ENCODE measurements around the gene ARHGEF17. TPM values are rescaled to one million over a fixed set of nuclear protein-coding genes. Genes with fewer than 3 reads are reported as not detected.

The ARHGEF17 gene
- total and polyA plus RNA-seq, 2 of the 8 experiments (the other 6 are each of a cell fraction or from before 2014, with no cell fraction given), result 11.3 to 14.6 TPM

GRCh38 chr11:73263640-73264039, 44.4 kb upstream of the ARHGEF17 start:
- Histone ChIP-seq H3K23ac (ENCODE audit: insufficient read length) (no peak overlapping the region), H3K56ac (replicated peaks; ENCODE audit: insufficient read length, low read depth, low read length) (no peak overlapping the region), H3K23me2 (ENCODE audit: low read depth, low read length) (no peaks in the 10 kb centered on the region; the same call in 1 of the 2 replicates), H3K79me2 (ENCODE audit: control insufficient read depth in 1 of 2, insufficient read depth in 2 of 2, low read length in 2 of 2) (no peaks in the 10 kb centered on the region), H3K9me3 (ENCODE audit: insufficient read depth in 2 of 2, low read depth in 1 of 2, low read length in 1 of 2) (no peaks in the 10 kb centered on the region), H2BK12ac (ENCODE audit: low read depth, low read length) (no peak overlapping the region), H3K27ac (ENCODE audit: low read depth, low read length) (no peak overlapping the region), H3K4me2 (ENCODE audit: insufficient read depth in 1 of 2, low read depth in 2 of 2, low read length in 2 of 2) (no peak overlapping the region; a peak in 1 of 4 replicates), H3K27me3 (replicated peaks in 1 of 4; ENCODE audit: control insufficient read depth in 3 of 4, extremely low read depth in 1 of 4, insufficient read depth in 3 of 4, low read length in 3 of 4) (peaks cover 0 to 13% (median 13%) of the 10 kb centered on the region in 4 experiments; a peak in 5 of 7 replicates), H4K20me1 (replicated peaks in 1 of 2; ENCODE audit: control insufficient read depth in 1 of 2, insufficient read depth in 2 of 2, low read length in 2 of 2) (peaks cover 0 to 1% of the 10 kb centered on the region in 2 experiments), H3K4me1 (replicated peaks in 1 of 4; ENCODE audit: control insufficient read depth in 3 of 4, insufficient read depth in 4 of 4, low read length in 3 of 4) (peaks cover 0 to 5% (median 0%) of the 10 kb centered on the region in 4 experiments; a peak in 2 of 7 replicates), H4K5ac (ENCODE audit: insufficient read length, low read depth, low read length) (no peak overlapping the region), H3K4ac (replicated peaks; ENCODE audit: insufficient read length, low read depth, low read length) (no peak overlapping the region), H2BK15ac (ENCODE audit: low read length) (no peak overlapping the region), H3K4me3 (ENCODE audit: extremely low read depth in 1 of 4, insufficient read depth in 2 of 4, low read depth in 3 of 4, low read length in 4 of 4) (no peak overlapping the region), H3K9ac (replicated peaks in 1 of 4; ENCODE audit: extremely low read depth in 1 of 4, low read depth in 3 of 4, low read length in 3 of 4) (no peak overlapping the region), H4K91ac (replicated peaks; ENCODE audit: insufficient read length, low read length) (no peak overlapping the region), H2AK5ac (ENCODE audit: low read depth, low read length) (no peak overlapping the region), H3K79me1 (ENCODE audit: low read depth, low read length) (0 out of 2 replicates have a peak, but pooled peaks cover under 1% of the 10 kb centered on the region), H2BK20ac (ENCODE audit: low read length) (no peak overlapping the region), H4K8ac (ENCODE audit: extremely low read depth, insufficient read depth, low read length) (no peak overlapping the region), H3K18ac (ENCODE audit: extremely low read depth, low read length) (no peak overlapping the region), H2AFZ (ENCODE audit: low read length) (no peak overlapping the region), H2BK5ac (ENCODE audit: low read depth, low read length) (no peak overlapping the region), H2BK120ac (replicated peaks; ENCODE audit: low read depth, low read length) (no peak overlapping the region), H3K36me3 (ENCODE audit: control insufficient read depth in 2 of 4, insufficient read depth in 4 of 4, low read length in 3 of 4) (no peaks in the 10 kb centered on the region), H3K14ac (ENCODE audit: insufficient read length) (no peak overlapping the region)
- WGBS, 2 experiments (ENCODE audit: extremely low coverage in 1 of 2, insufficient coverage in 1 of 2, insufficient read length in 1 of 2, insufficient replicate concordance in 2 of 2, low coverage in 1 of 2, low lambda C conversion rate in 2 of 2, missing lambda C conversion rate in 1 of 2), result 73% methylated on average over 2 of the region's 2 CpGs; no CpG with 5 or more reads in 1 of the 2 experiments
- CTCF ChIA-PET (ENCODE audit: partially characterized antibody), result interaction anchor here (1.0 to 16.5 kb wide), 5 partner anchors 11 to 81 kb away, joined by 3 to 173 read pairs (median 10); no protein-coding TSS in a partner anchor
- FAIRE-seq (no peak), DNase-seq (ENCODE audit: low read depth in 1 of 2, low spot score in 2 of 2) (no peak)
- peak; percentile 44; the same call in 1 of the 2 replicates for TF ChIP-seq KDM1A (IDR thresholded peaks at IDR 0.05; ENCODE audit: borderline replicate concordance, low read length)
- no peak for TF ChIP-seq CTCF (IDR thresholded peaks at IDR 0.05; ENCODE audit: control extremely low read depth in 1 of 3, insufficient read depth in 1 of 3, low read depth in 1 of 3, low read length in 3 of 3)
- TF ChIP-seq TAF1 (IDR thresholded peaks at IDR 0.05; ENCODE audit: low read depth, low read length), result no peak
- TF ChIP-seq FOSL1 (IDR thresholded peaks at IDR 0.05; ENCODE audit: insufficient read depth, low read depth, low read length), result no peak
- TF ChIP-seq EZH2 (IDR thresholded peaks at IDR 0.05; ENCODE audit: low read depth, low read length, severe bottlenecking), result no peak
- no peak for TF ChIP-seq MAX (IDR thresholded peaks at IDR 0.05)
- no peak for TF ChIP-seq NANOG (IDR thresholded peaks at IDR 0.05; ENCODE audit: insufficient read depth, low read depth, low read length, poor library complexity, severe bottlenecking)
- POLR2A ChIA-PET (ENCODE audit: partially characterized antibody), result no interaction called here

All from H1 (cell line).